ENCODE results near the gene GRM1.

GRM1 gene

DNA sequence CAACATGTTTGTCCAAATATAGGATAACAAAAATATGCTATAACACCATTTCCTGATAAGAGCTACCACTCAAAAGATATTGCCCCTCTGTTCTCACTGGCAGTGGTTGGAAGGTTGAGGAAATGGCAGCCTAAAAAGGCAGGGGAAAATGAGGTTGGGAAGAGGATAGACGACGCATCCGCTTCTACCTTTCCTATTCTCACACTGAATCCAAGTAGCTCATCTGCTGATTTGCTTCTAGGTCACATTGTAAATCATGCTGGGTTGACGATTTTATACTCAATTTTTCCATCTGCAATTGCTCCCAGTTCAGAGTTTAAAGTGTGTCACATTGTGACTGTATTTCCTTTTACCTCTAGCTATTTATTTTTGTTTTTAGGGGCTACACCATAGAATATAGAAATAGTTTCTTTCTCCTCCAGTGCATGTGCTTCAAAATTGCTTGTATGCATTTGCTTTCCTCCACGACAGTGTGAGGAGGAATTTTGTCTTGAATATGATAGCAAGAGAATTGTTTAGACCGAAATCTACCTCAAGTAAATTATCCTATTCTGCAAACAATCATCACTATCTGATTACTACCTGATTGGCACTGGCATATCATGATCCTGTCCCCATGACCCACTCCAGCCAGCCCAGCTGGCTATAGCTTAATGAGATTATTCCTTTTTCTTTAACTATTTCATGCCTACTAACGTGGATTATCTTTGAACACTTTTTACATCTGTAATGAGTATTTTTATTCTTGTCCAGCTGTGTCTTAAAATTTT lies 335.2 kb downstream of the GRM1 start:
- Histone ChIP-seq H3K79me2 (ENCODE audit: insufficient read depth, low read length) (no peaks in the 10 kb centered on the region), H2AFZ (ENCODE audit: low read depth, low read length) (no peak overlapping the region), H3K4me1 (ENCODE audit: insufficient read depth, low read length) (no peaks in the 10 kb centered on the region), H3K36me3 (ENCODE audit: insufficient read depth, low read length) (no peaks in the 10 kb centered on the region), H3K27ac (ENCODE audit: low read length) (no peak overlapping the region), H3K9me3 (ENCODE audit: insufficient read depth, low read length, severe bottlenecking) (no peaks in the 10 kb centered on the region), H4K20me1 (ENCODE audit: insufficient read depth, low read length) (no peaks in the 10 kb centered on the region), H3K4me3 (ENCODE audit: low read depth in 1 of 2, low read length in 2 of 2) (no peak overlapping the region), H3K4me2 (ENCODE audit: insufficient read depth, low read length) (no peak overlapping the region), H3K27me3 (ENCODE audit: insufficient read depth, low read length, poor library complexity) (no peaks in the 10 kb centered on the region), H3K9ac (ENCODE audit: low read depth, low read length) (no peak overlapping the region)
- DNase-seq (no peak), ATAC-seq (ENCODE audit: insufficient read depth, low read depth) (no peak)
- no peak for TF ChIP-seq CTCF (IDR thresholded peaks at IDR 0.05; ENCODE audit: borderline replicate concordance, extremely low read depth, low read length, poor library complexity, severe bottlenecking)
- TF ChIP-seq EZH2 (IDR thresholded peaks at IDR 0.05; ENCODE audit: borderline replicate concordance, low read depth, low read length, severe bottlenecking): no peak

GRCh38 chr6:146364816-146365594 lies 336.1 kb downstream of the GRM1 start:
- H3K36me3 ChIP-seq (ENCODE audit: insufficient read depth, low read length): no peaks in the 10 kb centered on the region
- ATAC-seq (ENCODE audit: insufficient read depth, low read depth): no peak
- no peak overlapping the region for H3K4me2 ChIP-seq (ENCODE audit: insufficient read depth, low read length)
- no peak overlapping the region for H3K9ac ChIP-seq (ENCODE audit: low read depth, low read length)
- H3K4me3 ChIP-seq (ENCODE audit: low read depth in 1 of 2, low read length in 2 of 2): no peak overlapping the region
- no peak overlapping the region for H3K27ac ChIP-seq (ENCODE audit: low read length)
- DNase-seq: no peak
- no peaks in the 10 kb centered on the region for H3K27me3 ChIP-seq (ENCODE audit: insufficient read depth, low read length, poor library complexity)
- no peaks in the 10 kb centered on the region for H3K79me2 ChIP-seq (ENCODE audit: insufficient read depth, low read length)
- H3K4me1 ChIP-seq (ENCODE audit: insufficient read depth, low read length): no peaks in the 10 kb centered on the region
- no peaks in the 10 kb centered on the region for H4K20me1 ChIP-seq (ENCODE audit: insufficient read depth, low read length)
- TF ChIP-seq CTCF (IDR thresholded peaks at IDR 0.05; ENCODE audit: borderline replicate concordance, extremely low read depth, low read length, poor library complexity, severe bottlenecking): no peak
- H2AFZ ChIP-seq (ENCODE audit: low read depth, low read length): no peak overlapping the region
- no peaks in the 10 kb centered on the region for H3K9me3 ChIP-seq (ENCODE audit: insufficient read depth, low read length, severe bottlenecking)

- no peak for ATAC-seq (ENCODE audit: insufficient read depth, low read depth)
- Histone ChIP-seq H2AFZ (ENCODE audit: low read depth, low read length) (no peak overlapping the region), H3K9ac (ENCODE audit: low read depth, low read length) (no peak overlapping the region), H3K4me3 (ENCODE audit: low read depth in 1 of 2, low read length in 2 of 2) (no peak overlapping the region), H3K4me2 (ENCODE audit: insufficient read depth, low read length) (no peak overlapping the region), H4K20me1 (ENCODE audit: insufficient read depth, low read length) (no peaks in the 10 kb centered on the region), H3K4me1 (ENCODE audit: insufficient read depth, low read length) (no peaks in the 10 kb centered on the region), H3K36me3 (ENCODE audit: insufficient read depth, low read length) (no peaks in the 10 kb centered on the region), H3K27me3 (ENCODE audit: insufficient read depth, low read length, poor library complexity) (no peaks in the 10 kb centered on the region), H3K9me3 (ENCODE audit: insufficient read depth, low read length, severe bottlenecking) (no peaks in the 10 kb centered on the region), H3K79me2 (ENCODE audit: insufficient read depth, low read length) (no peaks in the 10 kb centered on the region), H3K27ac (ENCODE audit: low read length) (no peak overlapping the region)
- DNase-seq: no peak
- no peak for TF ChIP-seq CTCF (IDR thresholded peaks at IDR 0.05; ENCODE audit: borderline replicate concordance, extremely low read depth, low read length, poor library complexity, severe bottlenecking)
- no peak for TF ChIP-seq EZH2 (IDR thresholded peaks at IDR 0.05; ENCODE audit: borderline replicate concordance, low read depth, low read length, severe bottlenecking)
These were observed 338.2 kb downstream of the GRM1 start for GRCh38 chr6:146367061-146367460.

All from DND-41 (cell line).